ENCODE results near the gene ATL2. TPM values are rescaled to one million over a fixed set of nuclear protein-coding genes. Genes with fewer than 3 reads are reported as not detected.

The ATL2 gene
- total RNA-seq, 6 experiments from 2014 or later: 21.4 to 28.7 (median 24.4) TPM

DNA sequence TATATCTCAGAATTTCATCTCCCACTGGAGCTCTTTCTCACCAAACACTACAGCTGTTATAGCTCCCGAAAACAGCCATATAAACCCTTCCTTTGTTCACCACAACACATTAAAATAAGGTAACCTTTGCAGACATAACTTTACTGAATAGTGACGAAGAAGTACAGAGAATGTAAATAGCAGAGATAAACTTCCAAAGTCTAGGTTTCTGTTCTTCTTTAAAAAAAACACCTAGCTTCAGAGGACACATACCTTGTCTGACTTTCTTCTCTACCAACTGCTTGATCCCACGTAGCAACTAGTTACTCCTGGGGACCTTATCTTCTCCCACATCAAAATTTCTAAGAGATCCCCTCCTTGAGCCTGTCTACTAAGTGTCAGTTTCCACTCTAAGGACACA, 32.3 kb downstream of the ATL2 start:
- H3K36me3 Mint-ChIP-seq (ENCODE audit: low read depth): peaks cover 24% of the 10 kb centered on the region
- H3K27ac Mint-ChIP-seq: no peak overlapping the region
- no peaks in the 10 kb centered on the region for H3K27me3 Mint-ChIP-seq (ENCODE audit: insufficient read depth)
- H3K4me1 Mint-ChIP-seq (ENCODE audit: low read depth): no peaks in the 10 kb centered on the region
- TF ChIP-seq, protein P1, sequence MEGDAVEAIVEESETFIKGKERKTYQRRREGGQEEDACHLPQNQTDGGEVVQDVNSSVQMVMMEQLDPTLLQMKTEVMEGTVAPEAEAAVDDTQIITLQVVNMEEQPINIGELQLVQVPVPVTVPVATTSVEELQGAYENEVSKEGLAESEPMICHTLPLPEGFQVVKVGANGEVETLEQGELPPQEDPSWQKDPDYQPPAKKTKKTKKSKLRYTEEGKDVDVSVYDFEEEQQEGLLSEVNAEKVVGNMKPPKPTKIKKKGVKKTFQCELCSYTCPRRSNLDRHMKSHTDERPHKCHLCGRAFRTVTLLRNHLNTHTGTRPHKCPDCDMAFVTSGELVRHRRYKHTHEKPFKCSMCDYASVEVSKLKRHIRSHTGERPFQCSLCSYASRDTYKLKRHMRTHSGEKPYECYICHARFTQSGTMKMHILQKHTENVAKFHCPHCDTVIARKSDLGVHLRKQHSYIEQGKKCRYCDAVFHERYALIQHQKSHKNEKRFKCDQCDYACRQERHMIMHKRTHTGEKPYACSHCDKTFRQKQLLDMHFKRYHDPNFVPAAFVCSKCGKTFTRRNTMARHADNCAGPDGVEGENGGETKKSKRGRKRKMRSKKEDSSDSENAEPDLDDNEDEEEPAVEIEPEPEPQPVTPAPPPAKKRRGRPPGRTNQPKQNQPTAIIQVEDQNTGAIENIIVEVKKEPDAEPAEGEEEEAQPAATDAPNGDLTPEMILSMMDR (IDR thresholded peaks at IDR 0.05): no peak
- no peak overlapping the region for H3K4me3 Mint-ChIP-seq
- H3K9me3 Mint-ChIP-seq: peaks cover 4% of the 10 kb centered on the region; the same call in 1 of the 2 replicates
- DNase-seq: no peak

DNA sequence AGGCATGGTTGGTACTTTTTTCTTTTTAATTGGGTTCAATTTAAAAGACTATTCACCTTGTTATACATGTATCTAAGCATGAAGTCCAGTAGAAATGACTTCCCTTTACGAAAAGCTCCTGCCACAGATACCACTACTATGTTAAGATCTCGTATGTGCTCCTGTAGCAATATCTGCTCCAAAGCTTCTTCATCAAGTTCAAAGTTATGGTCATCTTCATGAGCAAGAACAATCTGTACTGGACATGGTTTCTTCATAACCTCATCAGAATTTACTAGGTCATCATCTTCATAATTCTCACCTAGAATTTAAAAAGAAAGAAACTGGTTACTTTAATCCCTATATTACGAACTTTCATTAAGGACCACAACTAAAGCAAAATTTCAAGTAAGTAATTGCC, 33.9 kb downstream of the ATL2 start:
- no peaks in the 10 kb centered on the region for H3K27me3 Mint-ChIP-seq (ENCODE audit: insufficient read depth)
- H3K9me3 Mint-ChIP-seq: peaks cover 4% of the 10 kb centered on the region; the same call in 1 of the 2 replicates
- no peak overlapping the region for H3K27ac Mint-ChIP-seq
- no peak overlapping the region for H3K4me3 Mint-ChIP-seq
- TF ChIP-seq, protein P1 (IDR thresholded peaks at IDR 0.05): no peak
- no peak for DNase-seq
- H3K36me3 Mint-ChIP-seq (ENCODE audit: low read depth): peaks cover 24% of the 10 kb centered on the region
- no peaks in the 10 kb centered on the region for H3K4me1 Mint-ChIP-seq (ENCODE audit: low read depth)

GRCh38 chr2:38336621-38337020, 40.5 kb downstream of the ATL2 start:
- no peaks in the 10 kb centered on the region for H3K27me3 Mint-ChIP-seq (ENCODE audit: insufficient read depth)
- TF ChIP-seq, protein P1 (IDR thresholded peaks at IDR 0.05): no peak
- no peak overlapping the region for H3K27ac Mint-ChIP-seq
- H3K9me3 Mint-ChIP-seq: no peaks in the 10 kb centered on the region
- no peak overlapping the region for H3K4me3 Mint-ChIP-seq
- DNase-seq: no peak
- peaks cover 15% of the 10 kb centered on the region for H3K36me3 Mint-ChIP-seq (ENCODE audit: low read depth)
- no peaks in the 10 kb centered on the region for H3K4me1 Mint-ChIP-seq (ENCODE audit: low read depth)

DNA sequence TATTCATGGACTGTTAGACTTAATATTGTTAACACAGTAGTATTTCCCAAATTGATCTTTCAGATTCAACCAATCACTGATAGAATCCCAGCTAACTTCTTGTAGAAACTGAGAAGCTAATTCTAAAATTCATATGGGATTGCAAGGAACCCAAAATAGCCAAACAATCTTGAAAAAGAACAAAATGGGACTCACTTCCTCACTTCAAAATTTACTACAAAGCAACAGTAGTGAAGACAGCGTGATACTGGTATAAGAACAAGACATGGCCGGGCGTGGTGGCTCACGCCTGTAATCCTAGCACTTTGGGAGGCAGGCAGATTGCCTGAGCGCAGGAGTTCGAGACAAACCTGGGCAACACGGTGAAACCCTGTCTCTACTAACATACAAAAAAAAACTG, 46.3 kb downstream of the ATL2 start:
- H3K27me3 Mint-ChIP-seq (ENCODE audit: insufficient read depth): no peaks in the 10 kb centered on the region
- DNase-seq: no peak
- TF ChIP-seq, protein P1 (IDR thresholded peaks at IDR 0.05): no peak
- no peak overlapping the region for H3K27ac Mint-ChIP-seq
- H3K4me3 Mint-ChIP-seq: no peak overlapping the region
- peaks cover 11% of the 10 kb centered on the region for H3K4me1 Mint-ChIP-seq (ENCODE audit: low read depth)
- peaks cover 18% of the 10 kb centered on the region for H3K9me3 Mint-ChIP-seq
- peaks cover 15% of the 10 kb centered on the region for H3K36me3 Mint-ChIP-seq (ENCODE audit: low read depth)

DNA sequence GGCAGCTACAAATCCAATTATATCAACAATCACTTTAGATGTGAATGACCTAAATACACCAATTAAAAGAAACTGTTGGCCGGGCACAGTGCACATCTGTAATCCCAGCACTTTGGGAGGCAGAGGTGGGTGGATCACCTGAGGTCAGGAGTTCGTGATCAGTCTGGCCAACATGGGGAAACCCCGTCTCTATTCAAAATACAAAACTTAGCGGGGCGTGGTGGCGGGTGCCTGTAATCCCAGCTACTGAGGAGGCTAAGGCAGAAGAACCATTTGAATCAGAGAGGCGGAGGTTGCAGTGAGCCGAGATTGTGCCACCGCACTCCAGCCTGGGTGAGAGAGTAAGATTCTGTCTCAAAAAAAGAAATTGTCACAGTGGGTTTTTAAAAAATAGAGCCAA, 49.5 kb downstream of the ATL2 start:
- H3K27ac Mint-ChIP-seq: no peak overlapping the region
- H3K36me3 Mint-ChIP-seq (ENCODE audit: low read depth): peaks cover 15% of the 10 kb centered on the region
- no peak overlapping the region for H3K4me3 Mint-ChIP-seq
- TF ChIP-seq, protein P1 (IDR thresholded peaks at IDR 0.05): no peak
- H3K4me1 Mint-ChIP-seq (ENCODE audit: low read depth): peaks cover 17% of the 10 kb centered on the region
- H3K9me3 Mint-ChIP-seq: peaks cover 18% of the 10 kb centered on the region
- DNase-seq: no peak
- H3K27me3 Mint-ChIP-seq (ENCODE audit: insufficient read depth): no peaks in the 10 kb centered on the region

DNA sequence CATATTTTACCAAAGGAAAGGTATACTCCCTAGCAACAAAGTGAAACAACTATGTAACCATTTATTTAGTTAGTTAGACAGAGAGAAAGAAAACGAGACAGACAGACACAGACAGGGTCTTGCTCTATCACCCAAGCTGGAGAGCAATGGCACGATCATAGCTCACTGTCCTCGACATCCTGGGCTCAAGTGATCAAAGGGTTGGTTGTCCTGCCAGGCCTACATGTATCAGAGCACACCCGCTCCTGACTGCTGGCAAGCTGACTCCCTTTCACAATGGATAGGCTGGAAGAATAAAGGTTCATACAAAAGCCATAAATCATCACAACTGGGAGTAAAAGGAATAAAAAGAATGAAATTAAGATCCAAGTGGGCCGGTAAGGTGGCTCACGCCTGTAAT, 53.5 kb downstream of the ATL2 start:
- H3K27me3 Mint-ChIP-seq (ENCODE audit: insufficient read depth): no peaks in the 10 kb centered on the region
- H3K27ac Mint-ChIP-seq: no peak overlapping the region
- no peak for DNase-seq
- H3K4me3 Mint-ChIP-seq: no peak overlapping the region
- H3K36me3 Mint-ChIP-seq (ENCODE audit: low read depth): no peaks in the 10 kb centered on the region
- TF ChIP-seq, protein P1 (IDR thresholded peaks at IDR 0.05): no peak
- peaks cover 19% of the 10 kb centered on the region for H3K4me1 Mint-ChIP-seq (ENCODE audit: low read depth)
- peaks cover 2% of the 10 kb centered on the region; the same call in 1 of the 2 replicates for H3K9me3 Mint-ChIP-seq
